ENCODE results near the gene COL25A1.

Gene COL25A1

GRCh38 chr4:108849611-108850168 lies 452.8 kb downstream of the COL25A1 start:
- DNase-seq: peak; percentile 84

DNA sequence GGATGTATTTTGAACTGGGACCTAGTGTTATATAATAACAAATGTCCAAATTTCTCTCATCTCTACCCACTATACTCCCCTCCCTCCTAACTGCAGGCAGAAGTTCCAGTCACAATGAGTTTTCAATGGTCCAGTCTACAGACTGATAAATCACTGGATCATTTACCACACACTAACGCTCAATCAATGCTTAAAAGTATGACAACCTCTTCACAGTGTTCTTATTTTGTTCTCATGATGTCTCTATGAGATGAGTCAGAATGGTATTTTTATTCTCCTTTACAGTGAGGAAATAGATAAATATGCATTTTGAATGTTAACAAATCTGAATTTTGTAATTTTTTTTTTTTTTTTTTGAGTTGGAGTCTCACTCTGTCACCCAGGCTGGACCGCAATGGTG lies 455.9 kb downstream of the COL25A1 start:
- peak; percentile 32 for DNase-seq

DNA sequence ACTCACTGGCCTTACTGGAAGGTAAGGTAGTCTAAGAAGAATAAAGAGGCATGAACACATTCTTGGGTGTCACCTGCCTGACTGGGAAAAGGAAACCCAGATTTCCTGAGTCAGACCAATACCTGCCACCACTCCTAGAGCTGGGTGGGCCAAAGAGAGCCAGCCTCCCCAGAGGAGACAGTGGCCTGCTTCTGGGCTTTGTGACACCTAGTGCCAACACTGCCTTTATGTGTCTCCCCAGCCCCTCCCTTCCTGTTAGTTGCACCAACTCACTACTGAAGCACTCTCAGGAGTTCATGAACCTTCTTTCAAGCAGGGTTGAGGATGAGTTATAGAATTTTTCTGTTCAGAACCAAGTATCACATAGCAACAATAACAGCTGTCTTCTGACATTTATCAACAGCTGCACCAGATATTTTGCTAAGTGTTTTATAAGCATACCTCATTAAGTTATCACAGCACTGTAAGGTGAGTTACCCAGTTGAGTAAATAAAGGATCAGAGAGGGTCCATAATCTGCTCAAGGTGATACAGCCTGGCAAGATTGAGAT lies 462.0 kb downstream of the COL25A1 start:
- DNase-seq: no peak

DNA sequence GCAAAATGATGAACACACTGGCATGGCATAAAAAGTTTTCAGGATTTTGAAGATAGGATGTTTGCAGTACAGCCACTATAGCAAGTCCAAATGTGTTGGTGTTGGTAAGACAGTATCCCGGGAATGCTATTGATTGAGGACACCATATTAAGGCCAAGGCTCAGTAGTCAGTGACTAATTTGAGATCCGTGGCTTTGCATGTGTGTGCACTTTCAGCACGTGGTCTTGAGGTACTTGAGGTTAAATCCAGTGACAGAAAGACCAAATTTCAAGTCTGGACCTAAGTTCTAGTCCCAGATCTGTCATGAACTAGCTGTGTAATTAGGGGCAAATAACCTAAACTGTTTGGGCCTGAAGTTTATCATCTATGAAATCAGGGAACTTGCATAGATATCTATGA lies 463.1 kb downstream of the COL25A1 start:
- no peak for DNase-seq

DNA sequence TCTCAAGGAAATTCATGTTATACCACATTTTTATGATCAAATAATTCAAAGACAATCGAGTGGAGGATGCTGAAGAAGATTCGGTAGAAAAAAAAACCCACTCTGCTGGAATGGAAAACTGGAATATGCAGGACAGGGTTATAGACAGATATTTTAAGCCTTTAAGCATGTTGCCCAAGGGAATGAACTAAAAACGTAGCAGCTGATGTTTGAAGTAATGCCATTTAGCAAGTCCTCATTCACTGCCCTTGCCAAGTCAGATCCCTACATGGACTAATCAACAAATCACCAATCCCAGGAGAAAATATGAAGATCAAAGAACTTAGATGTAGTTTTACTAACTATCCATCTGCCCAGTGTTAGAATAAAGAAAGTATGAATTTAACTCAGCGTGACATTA lies 464.0 kb downstream of the COL25A1 start:
- no peak for DNase-seq

DNA sequence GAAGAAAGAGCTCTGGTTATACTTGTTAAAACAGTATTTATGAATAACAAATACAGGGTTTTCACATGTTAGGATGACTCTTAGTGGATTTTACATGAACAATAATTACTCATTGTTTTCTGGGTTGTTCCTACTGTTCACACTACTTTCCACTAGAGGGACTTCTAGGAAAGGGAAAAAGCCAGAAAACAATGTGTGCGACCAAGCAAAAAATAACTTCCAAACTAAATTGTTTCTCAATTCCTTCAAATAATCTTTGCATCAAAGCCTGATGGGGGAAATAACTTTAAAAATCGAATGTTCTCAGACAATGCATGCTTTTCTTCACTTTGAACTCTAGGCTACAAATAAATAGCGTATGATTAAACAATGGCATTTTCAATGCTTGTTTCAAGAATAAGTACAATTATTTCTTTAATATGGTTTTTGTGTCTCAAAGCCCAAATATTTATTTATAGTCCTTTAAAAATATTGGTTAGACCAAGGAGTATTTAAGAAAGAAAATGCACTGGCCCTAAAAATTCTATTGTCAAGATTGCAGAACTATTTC lies 467.5 kb downstream of the COL25A1 start:
- peak; percentile 68 for DNase-seq

- peak; percentile 94 for DNase-seq
Measured at GRCh38 chr4:108834166-108834834, 468.2 kb downstream of the COL25A1 start.

DNA sequence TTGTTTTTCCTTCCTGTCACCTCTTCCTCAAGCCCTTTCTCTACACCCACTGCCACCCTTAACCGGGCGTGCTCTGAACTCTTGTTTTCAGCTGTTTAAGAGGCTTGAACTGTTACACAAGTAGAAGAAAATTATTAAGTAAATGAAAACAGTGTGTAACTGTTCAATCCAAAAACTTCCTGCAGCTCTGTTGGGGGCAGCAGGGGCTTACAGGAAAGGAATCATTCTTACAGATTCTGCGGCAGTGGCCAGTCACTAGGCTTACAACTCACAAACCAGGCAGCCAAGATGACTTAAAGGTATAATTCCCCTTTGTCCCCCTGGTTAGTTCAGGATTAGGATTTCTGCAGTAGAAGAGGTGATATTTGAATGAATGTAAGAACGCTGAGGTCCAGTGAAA lies 469.4 kb downstream of the COL25A1 start:
- peak; percentile 71 for DNase-seq

- peak; percentile 69 for DNase-seq
Measured at GRCh38 chr4:108831886-108832285, 470.6 kb downstream of the COL25A1 start.

DNA sequence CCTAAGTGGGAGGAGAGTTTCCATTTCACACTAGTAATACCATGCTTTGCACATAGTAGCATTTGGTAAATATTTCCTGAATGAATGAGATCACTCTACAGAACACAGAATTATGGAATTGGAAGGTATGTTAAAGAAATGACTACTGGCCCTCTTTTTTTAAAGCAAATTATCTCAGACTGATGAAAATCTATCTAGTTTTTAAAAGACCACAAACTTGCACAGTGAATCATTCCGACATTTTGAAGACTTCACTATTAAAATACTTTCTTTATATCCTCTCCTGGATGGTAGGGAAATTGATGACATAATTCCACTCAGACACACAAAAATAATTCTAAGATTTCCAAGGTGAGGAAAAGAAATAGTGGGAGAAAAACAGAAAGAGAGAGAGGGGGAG lies 471.2 kb downstream of the COL25A1 start:
- DNase-seq: peak; percentile 48

GRCh38 chr4:108830509-108831244 lies 471.8 kb downstream of the COL25A1 start:
- DNase-seq: no peak

GRCh38 chr4:108829966-108830492 lies 472.4 kb downstream of the COL25A1 start:
- peak; percentile 45 for DNase-seq

DNA sequence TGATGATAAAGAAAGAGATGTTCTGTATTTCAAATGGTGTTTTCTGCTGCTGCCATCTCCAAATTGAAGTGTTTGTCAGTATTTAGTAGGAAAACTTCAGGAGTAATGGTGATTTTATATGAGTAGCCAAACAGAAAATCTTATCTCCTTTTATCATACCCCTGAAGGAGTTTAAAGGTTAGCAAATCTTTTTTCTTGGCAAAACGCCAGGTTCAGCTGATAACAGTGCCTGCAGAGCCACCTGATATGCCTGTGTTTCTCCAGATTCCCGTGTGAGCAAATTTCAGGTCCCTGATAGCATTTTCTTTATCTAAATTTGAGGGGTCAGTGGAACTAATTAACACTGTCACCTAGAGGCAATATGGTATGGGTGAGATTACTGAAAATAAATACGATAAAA lies 473.8 kb downstream of the COL25A1 start:
- DNase-seq: no peak

DNA sequence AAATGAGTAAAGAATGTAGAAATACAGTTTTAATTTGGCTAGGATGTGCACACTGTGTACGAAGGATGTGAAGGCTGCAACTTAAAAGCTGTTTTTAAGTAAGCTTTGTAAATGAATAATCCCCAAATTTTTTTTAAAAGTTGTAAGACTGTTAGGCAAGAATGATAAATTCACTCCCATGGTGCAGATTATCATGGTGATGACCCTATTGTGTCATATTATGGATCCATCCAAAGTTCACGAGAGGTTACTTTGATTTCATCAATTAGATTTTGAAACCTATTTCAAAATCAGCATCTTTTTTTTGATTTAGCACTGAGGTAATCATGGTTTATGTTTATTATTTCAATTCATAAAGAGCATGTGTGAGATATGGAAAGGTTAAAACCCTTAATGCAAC lies 476.7 kb downstream of the COL25A1 start:
- DNase-seq: no peak

DNA sequence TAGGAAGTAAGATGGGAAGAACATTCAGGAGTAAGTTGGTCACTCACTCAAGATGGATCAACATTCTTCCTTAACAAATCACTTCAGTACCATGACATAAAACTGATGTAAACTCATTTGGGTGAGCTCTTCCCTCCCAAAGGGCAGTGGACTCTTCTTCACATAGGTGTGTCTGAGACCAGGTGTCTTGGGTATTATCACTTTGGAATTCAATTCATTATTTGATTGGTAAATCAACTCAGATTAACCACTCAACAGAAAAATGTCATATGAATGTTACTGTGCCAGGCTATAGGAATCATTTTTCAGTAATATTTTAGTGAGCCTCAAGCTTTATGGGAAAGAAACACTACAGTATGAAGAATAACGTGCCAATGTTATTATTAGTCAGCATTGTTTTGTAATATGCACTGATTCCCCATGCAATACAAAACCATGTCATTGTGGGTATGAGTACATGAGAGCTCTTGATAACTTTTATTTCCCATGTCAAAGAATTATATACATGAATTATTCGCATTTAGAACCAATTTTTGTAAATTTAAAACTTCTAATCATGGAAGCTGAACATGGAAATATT lies 481.0 kb downstream of the COL25A1 start:
- peak; percentile 77 for DNase-seq

- DNase-seq: no peak
Measured at GRCh38 chr4:108820492-108821350, 481.7 kb downstream of the COL25A1 start.

DNA sequence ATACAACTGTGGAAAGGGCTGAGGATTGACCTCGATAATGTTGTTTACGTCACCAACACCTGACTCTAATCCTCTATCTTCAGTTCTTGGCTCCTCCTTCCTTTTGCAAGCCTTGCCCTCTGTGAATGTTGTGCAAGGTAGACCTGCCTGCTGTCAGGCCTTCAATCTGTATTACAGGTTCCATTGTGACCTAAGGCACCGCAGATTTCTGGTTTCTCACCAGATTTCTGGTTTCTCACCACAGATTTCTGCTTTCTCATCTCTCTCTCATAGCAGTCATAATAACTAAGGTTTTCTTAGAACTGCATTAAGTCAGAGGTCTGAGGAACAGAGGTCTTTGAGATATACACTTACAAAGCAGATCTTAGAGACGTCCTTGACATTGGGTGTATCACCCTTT lies 488.1 kb downstream of the COL25A1 start:
- no peak for DNase-seq

- DNase-seq: no peak
Measured at GRCh38 chr4:108813261-108813660, 489.2 kb downstream of the COL25A1 start.

GRCh38 chr4:108811486-108811885 lies 491.0 kb downstream of the COL25A1 start:
- DNase-seq: no peak

DNA sequence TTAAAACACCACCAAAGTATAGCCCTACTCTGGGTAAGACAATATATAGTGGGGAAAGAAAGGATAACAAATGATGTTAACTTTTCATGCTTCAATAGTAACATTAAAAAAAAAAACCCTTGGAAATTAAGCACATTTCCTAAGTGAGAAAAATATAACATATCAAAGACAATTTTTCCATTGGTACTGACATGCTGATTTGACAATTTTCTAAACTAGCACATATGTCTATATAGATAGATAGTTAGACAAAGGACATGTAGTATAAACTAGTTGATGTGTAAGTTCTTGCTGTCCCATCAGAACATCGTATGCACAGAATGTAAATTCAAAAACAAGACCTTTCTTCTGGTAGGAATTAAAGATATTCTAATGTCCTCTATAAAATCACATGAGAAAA lies 492.4 kb downstream of the COL25A1 start:
- DNase-seq: no peak

GRCh38 chr4:108804648-108805273 lies 497.7 kb downstream of the COL25A1 start:
- DNase-seq: no peak

Measured in fibroblast of skin of back (primary cell).